Uterus (tissue), 4 donors: ENCODE measurements around the gene RTP5. TPM values are rescaled to one million over a fixed set of nuclear protein-coding genes. Genes with fewer than 3 reads are reported as not detected.
A peak's percentile ranks its signal among the peaks of the same experiment; 100 is the strongest.

Experiments
- DNase-seq, 2 donors: peaks; one replicate each; pipeline ENCODE4 v3.0.0-alpha.2; 2019 to 2020
- H3K27ac ChIP-seq, 2 donors: fragments of 200-600 bp; sonication (generic); 1 replicate in 1 of 2; 2 replicates in 1 of 2; pipeline ENCODE4 v1.5.1; 2016 to 2018
- H3K27me3 ChIP-seq, 2 donors: fragments of 200-600 bp; sonication (generic); one replicate each; pipeline ENCODE4 v1.5.1; 2018 to 2019; ENCODE audit warnings: control low read depth in 1 of 2
- H3K36me3 ChIP-seq, 2 donors: fragments of 200-600 bp; sonication (generic); one replicate each; pipeline ENCODE4 v1.5.1; 2019; ENCODE audit warnings: control low read depth in 1 of 2
- H3K4me1 ChIP-seq, 2 donors: fragments of 200-600 bp; sonication (generic); one replicate each; pipeline ENCODE4 v1.5.1; 2018 to 2019; ENCODE audit warnings: control low read depth in 1 of 2
- H3K4me3 ChIP-seq, 2 donors: fragments of 200-600 bp; sonication (generic); 1 replicate in 1 of 2; 2 replicates in 1 of 2; pipeline ENCODE4 v1.5.1; 2018 to 2019; ENCODE audit warnings: mild to moderate bottlenecking in 1 of 2
- H3K9me3 ChIP-seq, 2 donors: fragments of 200-600 bp; sonication (generic); one replicate each; pipeline ENCODE4 v1.5.1; 2019; ENCODE audit warnings: control low read depth in 1 of 2
- POLR2A ChIP-seq, 2 donors: fragments of 450-650 bp; IDR thresholded peaks; one replicate each; pipeline ENCODE4 v1.6.1; 2016; ENCODE audit warnings: antibody characterized with exemption in 2 of 2, mild to moderate bottlenecking in 1 of 2, moderate library complexity in 1 of 2
- intact Hi-C: fragments of 100-400 bp; cut with DNase I; formaldehyde crosslinking; loops from one replicate; pipeline ENCODE4 v1.15.1; 2023; ENCODE audit warnings: low total_unique reads
- total RNA-seq, 4 donors: library from RNA; depleted of rRNA in 3 of 4; stranded (reverse); fragments of >200 nt in 3 of 4; gene quantifications; one replicate each; pipeline versions ENCODE4 v1.1.0 to v1.2.4, GENCODE V29; 2014 to 2023
- TF ChIP-seq, protein P1 (sequence below), 4 experiments: fragments of 200-600 bp in 2 of 4; fragments of 450-650 bp in 2 of 4; sonication (generic) in 2 of 4; IDR thresholded peaks; one replicate each; pipeline ENCODE4 v1.5.1; 2016 to 2019; ENCODE audit warnings: antibody characterized with exemption in 4 of 4, mild to moderate bottlenecking in 2 of 4, moderate library complexity in 1 of 4
- donor health status: DM: yes; HTN: yes; CAD: no.

RTP5 gene
- total RNA-seq, 4 donors from 2014 or later, result 0.15 TPM; not detected in 3

DNA sequence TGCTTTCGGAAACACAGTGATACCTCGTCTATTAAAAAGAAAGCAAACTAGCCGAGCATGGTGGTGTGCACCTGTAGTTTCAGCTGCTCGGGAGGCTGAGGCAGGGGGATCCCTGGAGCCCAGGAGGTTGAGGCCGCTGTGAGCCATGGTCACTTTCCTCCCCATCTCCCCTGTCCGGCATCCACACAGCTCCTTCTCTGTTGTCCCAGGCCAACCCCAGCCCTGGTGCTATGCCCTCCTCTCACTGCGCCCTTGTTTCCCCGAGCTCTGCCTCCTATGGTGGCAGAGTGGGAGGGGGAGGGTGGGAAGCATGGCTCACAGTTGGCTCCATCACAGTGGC lies 15.4 kb downstream of the RTP5 start:
- no peak for DNase-seq
- Histone ChIP-seq H3K4me1 (peaks cover 7 to 14% of the 10 kb centered on the region in 2 donors), H3K9me3 (no peaks in the 10 kb centered on the region), H3K27me3 (no peaks in the 10 kb centered on the region), H3K27ac (no peak overlapping the region), H3K36me3 (no peaks in the 10 kb centered on the region), H3K4me3 (no peak overlapping the region)
- TF ChIP-seq POLR2A (IDR thresholded peaks at IDR 0.05), result no peak
- TF ChIP-seq, protein P1, sequence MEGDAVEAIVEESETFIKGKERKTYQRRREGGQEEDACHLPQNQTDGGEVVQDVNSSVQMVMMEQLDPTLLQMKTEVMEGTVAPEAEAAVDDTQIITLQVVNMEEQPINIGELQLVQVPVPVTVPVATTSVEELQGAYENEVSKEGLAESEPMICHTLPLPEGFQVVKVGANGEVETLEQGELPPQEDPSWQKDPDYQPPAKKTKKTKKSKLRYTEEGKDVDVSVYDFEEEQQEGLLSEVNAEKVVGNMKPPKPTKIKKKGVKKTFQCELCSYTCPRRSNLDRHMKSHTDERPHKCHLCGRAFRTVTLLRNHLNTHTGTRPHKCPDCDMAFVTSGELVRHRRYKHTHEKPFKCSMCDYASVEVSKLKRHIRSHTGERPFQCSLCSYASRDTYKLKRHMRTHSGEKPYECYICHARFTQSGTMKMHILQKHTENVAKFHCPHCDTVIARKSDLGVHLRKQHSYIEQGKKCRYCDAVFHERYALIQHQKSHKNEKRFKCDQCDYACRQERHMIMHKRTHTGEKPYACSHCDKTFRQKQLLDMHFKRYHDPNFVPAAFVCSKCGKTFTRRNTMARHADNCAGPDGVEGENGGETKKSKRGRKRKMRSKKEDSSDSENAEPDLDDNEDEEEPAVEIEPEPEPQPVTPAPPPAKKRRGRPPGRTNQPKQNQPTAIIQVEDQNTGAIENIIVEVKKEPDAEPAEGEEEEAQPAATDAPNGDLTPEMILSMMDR (IDR thresholded peaks at IDR 0.05), result no peak
- intact Hi-C loops, result no loop called here

DNA sequence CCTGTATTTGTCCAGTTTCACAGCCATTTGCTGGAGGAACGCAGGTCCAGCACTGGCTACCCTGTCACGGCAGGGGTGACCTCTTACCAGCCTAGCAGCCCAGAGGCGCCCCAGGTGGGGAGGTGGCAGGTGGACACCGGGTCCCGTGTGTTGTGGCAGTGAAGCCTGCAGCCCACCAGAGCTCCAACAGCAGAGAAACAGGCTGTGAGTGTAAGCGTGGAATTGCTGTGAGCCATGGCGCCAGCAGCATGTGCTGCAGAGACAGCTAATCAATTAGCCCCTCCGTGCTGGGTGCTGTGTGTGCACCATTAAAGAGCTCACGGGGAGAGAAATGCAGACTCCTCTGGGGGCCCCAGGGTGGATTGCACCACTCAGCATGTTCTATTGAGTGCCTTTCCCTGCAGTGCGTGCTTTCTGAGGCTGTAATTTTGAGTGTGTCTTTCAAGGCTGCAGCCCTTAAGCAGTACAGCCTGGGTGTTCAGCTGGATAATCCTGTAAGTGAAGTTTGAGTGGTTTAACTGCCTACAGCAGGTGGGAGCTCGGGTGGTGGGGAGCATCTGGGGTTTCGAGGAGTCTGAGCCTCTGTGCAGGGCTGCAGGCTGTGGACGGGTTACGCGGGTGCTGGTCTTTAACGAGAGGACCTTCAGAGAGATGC lies 15.9 kb downstream of the RTP5 start:
- intact Hi-C loops, result no loop called here

DNA sequence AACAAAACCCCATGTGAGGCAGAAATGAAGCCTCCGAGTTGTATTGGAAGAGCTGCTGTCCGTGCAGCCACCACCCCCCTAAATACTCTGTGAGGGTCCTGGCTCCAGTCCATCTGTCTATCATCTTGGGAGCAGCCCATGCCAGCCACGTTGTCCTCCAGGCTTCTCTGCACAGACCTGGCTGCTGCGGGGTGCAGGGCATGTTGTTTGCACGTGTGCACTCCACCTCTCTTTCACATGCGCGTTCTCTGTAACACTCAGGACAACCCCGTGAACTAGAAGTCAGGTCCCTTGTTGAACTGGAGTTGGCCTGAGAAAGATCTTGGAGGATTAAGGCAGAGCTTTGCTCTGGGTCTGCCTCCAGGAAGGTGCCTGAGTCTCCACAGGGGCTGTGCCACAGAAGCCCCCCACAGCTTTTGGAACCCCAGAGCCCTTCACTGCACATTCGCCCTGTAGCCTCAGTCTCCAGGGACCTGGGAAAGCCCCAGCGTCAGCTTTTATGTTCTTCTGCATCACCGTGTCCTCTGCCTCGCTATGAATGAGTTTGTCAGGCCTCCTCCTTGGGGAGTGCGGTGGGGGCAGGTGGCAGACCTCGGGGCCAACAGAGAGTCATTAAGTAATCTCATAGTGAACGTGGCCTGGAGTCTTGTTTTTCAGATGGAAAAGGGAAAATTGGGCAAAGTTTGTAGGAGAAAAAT lies 16.6 kb downstream of the RTP5 start:
- TF ChIP-seq POLR2A (IDR thresholded peaks at IDR 0.05), result no peak
- Histone ChIP-seq H3K4me1 (peaks cover 2 to 8% of the 10 kb centered on the region in 2 donors), H3K27me3 (no peaks in the 10 kb centered on the region), H3K4me3 (no peak overlapping the region), H3K36me3 (no peaks in the 10 kb centered on the region), H3K27ac (no peak overlapping the region), H3K9me3 (no peaks in the 10 kb centered on the region)
- intact Hi-C loops, result no loop called here
- no peak for DNase-seq

More for the DNA sequence above, 15.9 kb downstream of the RTP5 start:
- no peak for TF ChIP-seq POLR2A (IDR thresholded peaks at IDR 0.05)
- TF ChIP-seq, protein P1 (IDR thresholded peaks at IDR 0.05), result no peak
- no peaks in the 10 kb centered on the region for H3K9me3 ChIP-seq
- H3K36me3 ChIP-seq, result no peaks in the 10 kb centered on the region
- no peak overlapping the region for H3K4me3 ChIP-seq
- H3K27me3 ChIP-seq, result no peaks in the 10 kb centered on the region
- H3K4me1 ChIP-seq, result peaks cover 7 to 14% of the 10 kb centered on the region in 2 donors
- no peak for DNase-seq
- H3K27ac ChIP-seq, result no peak overlapping the region

DNA sequence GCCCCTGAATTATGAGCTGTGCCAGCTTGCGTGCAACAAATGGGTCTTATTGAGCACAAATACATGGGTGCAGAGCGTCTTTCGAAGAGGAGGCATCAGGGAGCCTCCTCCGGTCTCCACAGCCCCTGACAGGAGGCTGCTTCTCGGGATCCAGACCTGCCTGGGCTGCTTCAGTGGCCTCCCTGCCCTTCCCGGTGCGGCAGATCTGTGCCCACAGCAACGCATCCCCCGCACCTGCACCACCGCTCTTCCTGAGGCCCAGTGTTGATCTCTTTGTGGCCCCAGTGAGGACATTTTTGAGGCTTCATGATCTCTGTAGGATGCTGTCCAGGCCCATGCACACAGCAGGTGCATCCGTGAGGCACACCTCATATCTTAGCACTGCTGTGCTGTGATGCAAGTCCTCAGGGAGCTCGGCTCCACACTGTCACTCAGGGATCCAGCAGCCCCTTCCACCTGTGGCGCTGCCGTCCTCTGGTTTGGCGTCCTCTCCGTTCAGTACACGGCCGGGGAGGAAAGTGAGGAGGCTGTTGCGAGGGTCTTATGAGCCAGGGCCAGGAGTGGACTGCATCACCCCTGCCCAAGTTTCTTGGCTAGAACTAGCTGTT lies 17.4 kb downstream of the RTP5 start:
- peaks cover 2 to 14% of the 10 kb centered on the region in 2 donors for H3K4me1 ChIP-seq
- intact Hi-C loops, result no loop called here
- no peak for DNase-seq
- TF ChIP-seq, protein P1 (IDR thresholded peaks at IDR 0.05), result no peak
- H3K36me3 ChIP-seq, result no peaks in the 10 kb centered on the region
- H3K27ac ChIP-seq, result no peak overlapping the region
- no peak overlapping the region for H3K4me3 ChIP-seq
- no peaks in the 10 kb centered on the region for H3K9me3 ChIP-seq
- H3K27me3 ChIP-seq, result no peaks in the 10 kb centered on the region

DNA sequence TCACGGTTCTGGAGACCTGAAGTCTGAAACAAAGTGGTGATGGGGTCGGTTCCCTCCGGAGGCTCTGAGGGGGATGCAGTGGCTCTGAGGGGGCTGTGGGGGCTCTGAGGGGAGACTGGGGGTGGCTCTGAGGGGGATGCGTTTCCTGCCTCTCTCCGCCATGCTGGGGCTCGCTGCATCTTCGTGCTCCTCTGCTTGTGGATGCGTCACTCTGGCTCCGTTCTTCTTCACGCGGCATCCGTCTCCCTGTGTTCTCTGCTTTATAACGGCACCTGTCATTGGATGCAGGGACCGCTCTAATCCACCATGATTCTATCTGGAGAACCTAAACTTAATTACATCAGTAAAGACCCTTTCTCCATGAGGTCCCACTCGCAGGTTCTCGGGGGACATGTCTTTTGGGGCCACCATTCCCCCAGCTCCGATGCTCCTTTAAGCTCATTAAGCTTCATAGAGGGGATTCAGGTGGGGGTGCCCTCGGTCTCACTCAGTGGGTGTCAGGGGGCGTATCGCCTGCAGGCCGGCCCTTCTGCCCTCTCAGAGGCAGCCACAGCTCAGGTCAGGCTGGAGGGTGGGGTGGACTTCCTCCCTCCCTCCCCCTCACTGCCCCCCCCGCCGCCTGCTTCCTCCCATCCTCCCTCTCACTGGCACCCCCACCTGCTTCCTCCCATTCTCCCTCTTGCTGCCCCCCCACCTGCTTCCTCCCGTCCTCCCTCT lies 18.4 kb downstream of the RTP5 start:
- TF ChIP-seq, protein P1 (IDR thresholded peaks at IDR 0.05), result no peak
- no peak for TF ChIP-seq POLR2A (IDR thresholded peaks at IDR 0.05)
- Histone ChIP-seq H3K27ac (peak overlapping the region in 1 of 2 donors; percentile 6), H3K27me3 (no peaks in the 10 kb centered on the region), H3K4me3 (no peak overlapping the region), H3K4me1 (peaks cover 4 to 9% of the 10 kb centered on the region in 2 donors), H3K36me3 (no peaks in the 10 kb centered on the region), H3K9me3 (no peaks in the 10 kb centered on the region)
- intact Hi-C loops, result no loop called here
- DNase-seq, result no peak
